ENCODE results near the gene FOXD1. TPM values are rescaled to one million over a fixed set of nuclear protein-coding genes. Genes with fewer than 3 reads are reported as not detected.
"Not testable (repeated sequence)": the region's sequence is repeated elsewhere in the genome, so short reads cannot be mapped to it uniquely, and the experiment has no call there.

The FOXD1 gene
- total RNA-seq, 1 donor from 2014 or later = 0.94 TPM

DNA sequence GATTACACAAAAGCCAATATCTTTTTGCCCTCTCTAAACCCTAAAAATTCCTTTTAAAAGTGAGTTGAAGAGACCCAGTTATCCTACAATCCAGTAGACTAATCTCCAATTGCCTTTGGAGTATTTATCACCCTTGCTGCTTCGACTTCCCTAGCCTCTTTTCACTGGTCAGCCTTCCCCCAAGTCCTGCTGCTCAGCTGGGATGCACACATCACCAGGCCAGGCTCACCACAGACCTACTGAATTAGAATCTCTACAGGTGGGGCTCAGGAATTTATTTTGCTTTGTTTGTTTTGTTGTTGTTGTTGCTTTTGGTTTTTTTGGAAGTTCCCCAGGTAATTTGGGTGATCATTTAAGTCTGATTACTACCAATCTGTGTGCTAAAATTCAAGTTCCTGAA, 11.6 kb upstream of the FOXD1 start:
- no peak for DNase-seq

DNA sequence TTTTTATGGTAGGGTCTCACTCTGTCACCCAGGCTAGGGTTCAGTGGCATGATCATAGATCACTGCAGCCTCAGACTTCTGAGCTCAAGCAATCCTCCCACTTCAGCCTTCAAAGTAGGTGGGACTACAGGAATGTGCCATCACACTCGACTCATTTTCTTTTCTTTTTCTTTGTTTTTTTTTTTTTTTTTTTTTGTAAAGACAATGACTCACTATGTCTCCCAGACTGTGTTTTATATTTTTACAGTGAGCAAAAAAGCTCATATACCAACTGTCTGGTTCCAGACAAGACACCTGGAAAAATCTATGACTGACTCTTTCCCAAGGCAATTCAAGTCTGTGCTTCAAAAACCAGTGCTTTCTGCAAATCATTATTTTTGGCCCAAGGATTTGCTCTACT, 10.8 kb upstream of the FOXD1 start:
- DNase-seq = no peak

DNA sequence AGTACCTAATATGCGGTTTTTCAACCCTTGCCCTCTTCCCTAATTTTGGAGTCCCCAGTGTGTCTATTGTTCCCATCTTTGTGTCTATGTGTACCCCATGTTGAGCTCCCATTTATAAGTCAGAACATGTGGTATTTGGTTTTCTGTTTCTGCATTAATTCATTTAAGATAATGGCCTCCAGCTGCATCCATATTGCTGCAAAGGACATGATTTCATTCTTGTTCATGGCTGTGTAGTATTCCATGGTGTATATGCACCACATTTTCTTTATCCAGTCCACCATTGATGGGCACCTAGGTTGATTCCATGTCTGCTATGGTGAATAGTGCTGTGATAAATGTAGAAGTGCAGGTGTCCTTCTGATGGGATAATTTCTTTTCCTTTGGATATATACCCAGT, 7.9 kb upstream of the FOXD1 start:
- DNase-seq = not testable (repeated sequence)

DNA sequence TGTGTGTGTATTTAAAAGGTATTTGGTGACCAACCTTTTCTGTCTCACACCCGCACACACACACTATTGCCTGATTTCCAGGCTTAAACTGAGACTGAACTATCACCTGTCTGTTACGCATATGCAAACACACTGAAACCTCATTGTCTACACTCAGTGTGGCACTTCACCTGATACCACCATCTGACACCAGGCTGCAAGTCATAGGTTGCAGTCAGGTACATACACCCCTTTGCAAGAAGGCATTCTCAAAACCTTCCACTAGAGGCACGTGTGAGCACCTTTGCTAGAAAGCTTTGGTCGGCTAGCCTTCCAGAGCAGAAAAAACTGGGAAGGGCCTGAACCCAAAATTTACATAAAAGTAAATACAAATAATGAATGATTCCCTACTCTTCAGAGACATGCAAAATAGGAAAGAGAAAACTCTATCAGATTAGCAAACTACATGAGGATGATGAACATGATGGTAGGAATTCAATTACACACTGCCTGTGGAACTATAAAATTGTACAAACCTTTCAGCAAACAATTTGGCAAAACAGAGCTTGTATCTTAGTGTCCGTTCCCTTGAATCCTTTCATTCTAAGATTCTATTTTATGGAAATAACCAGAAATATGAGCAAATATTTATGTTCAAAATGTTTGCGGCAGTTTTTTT, 5.9 kb upstream of the FOXD1 start:
- no peak for DNase-seq

DNA sequence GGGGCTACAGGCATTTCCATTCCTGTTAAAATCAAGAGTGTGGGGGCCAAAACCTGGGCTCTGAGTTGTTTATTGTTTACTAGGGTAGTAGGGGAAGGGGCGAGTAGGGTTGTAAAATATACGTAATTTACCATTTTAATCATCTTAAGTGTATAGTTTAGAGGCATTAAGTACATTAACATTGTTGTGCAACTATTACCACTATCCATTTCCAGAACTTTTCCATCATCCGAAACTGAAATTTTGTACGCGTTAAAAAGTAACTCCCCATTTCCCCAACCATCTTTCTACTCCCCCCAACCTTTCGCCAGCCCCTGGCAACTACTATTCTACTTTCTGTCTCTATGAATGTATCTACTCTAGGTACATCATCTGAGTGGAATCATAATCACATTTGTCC, 3.6 kb upstream of the FOXD1 start:
- DNase-seq = no peak

DNA sequence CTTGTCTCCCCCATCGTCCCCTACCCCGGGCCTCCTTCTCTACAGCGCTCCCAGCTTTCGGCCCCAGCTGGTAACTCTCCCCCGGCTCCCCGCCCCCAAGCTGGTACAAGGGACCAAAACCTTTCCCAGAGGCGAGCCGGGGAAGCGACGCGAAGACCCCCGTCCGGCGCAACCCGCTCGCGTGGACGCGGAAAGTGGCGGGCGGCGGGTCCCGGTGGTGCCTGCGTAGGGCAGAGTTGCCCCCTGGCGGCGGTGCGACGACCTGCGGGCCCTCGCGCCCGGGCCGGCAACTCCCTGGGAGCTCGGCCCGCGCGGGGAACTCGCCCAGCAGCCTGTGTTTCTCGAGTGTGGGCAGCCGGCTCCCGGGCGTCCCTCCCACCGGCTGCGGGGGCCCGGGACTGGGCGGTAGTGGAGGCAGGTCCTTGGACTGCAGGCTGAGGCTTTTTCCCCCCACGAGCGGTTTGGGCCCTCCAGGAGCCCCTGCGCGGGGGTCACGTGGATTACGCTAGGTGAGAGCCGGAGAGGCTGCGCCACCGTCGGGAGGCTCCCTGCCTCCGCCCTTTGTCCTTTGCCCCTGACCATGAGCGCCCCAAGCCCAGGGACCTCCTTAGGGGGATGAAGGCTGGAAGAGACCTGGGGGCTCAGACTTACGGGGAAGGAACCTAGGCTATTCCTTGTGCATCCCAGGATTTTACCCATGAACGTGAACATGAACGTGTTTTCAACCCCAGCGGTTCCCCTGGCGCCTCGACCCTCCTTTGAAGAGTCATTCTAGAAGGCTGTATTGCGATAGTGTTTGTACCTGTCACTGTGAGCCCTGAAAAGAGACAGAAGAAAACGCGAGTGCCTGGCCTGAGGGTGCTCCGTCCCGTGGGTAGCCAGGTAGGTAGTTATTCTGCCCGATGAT, 2.9 kb upstream of the FOXD1 start:
- DNase-seq = no peak

DNA sequence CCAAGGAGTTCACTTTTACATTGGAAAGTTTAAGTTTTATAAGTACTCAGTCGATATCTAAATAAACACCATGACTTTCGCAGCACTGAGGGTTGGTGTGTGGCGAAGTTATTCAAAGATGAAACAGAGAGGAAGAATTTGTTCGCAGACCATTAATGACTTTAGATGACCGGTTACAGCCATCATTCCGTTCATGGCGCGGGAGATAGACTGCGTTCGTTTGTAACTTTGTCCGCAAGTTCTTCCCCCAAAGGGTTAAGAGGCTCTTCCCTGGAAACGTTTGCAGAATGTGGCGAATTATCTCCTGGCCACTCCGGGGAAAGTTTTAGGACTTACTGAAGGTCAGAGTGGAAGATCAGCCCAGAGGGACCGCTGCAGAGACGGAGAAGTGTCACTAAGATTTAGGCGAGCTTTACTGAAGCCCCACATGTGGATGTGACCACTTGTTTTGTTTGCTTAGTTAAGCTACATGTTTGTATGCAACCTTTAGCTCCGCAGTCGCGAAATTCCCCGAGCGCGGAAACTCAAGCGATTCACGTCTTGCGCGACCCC, 2.2 kb upstream of the FOXD1 start:
- no peak for DNase-seq

DNA sequence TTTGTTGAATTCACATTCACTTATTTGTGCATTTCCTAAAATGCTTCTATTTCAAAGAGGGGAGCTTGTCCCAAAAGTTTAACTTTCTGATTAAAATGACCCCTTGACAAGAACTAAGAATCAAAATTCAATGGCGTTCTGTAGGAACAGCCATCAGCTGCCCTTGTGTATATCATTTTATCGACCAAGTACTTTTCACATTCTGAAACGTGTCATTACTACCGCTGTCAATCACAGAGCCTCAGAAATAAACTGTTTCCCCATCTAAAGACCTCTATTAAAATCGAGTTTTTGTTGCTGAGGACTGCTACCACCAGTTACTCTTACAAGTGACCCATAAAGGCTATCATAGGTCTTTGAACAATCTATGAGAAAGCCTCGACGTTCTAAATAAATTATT, 1.6 kb upstream of the FOXD1 start:
- DNase-seq = no peak

DNA sequence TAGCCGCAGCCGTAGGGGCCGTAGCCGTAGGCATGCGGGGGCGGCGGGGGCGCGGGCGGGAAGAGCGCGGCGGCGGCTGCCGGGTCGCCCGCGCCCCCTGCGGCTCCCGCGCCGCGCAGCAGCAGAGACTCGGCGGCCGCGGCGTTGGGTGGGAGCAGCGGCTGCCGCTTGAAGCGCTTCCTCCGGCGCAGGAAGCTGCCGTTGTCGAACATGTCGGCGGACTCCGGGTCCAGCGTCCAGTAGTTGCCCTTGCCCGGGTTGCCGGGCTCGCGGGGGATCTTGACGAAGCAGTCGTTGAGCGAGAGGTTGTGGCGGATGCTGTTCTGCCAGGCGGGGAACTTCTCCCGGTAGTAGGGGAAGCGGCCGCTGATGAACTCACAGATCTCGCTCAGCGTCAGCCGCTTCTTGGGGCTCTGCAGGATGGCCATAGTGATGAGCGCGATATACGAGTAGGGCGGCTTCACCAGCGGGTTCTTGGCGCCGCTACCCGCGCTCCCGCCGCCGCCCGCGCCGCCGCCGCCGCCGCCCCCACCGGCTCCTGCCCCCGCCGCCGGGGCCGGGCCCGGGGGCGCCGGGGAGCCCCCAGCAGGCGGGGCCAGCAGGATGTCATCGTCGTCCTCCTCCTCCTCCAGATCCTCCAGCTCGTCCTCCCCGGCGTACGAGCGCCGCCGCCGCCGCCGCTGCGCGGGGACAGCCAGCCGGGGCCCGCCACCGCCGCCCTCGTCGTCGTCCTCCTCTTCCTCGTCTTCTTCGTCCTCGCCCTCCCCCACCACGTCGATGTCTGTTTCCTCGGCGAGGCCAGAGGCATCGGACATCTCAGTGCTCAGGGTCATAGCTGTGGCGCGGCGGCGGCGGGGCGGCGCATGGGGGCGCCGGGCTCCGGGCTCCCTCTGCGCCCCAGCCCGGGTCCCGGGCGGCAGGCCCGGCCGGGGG, 781 bp downstream of the FOXD1 start:
- no peak for DNase-seq

DNA sequence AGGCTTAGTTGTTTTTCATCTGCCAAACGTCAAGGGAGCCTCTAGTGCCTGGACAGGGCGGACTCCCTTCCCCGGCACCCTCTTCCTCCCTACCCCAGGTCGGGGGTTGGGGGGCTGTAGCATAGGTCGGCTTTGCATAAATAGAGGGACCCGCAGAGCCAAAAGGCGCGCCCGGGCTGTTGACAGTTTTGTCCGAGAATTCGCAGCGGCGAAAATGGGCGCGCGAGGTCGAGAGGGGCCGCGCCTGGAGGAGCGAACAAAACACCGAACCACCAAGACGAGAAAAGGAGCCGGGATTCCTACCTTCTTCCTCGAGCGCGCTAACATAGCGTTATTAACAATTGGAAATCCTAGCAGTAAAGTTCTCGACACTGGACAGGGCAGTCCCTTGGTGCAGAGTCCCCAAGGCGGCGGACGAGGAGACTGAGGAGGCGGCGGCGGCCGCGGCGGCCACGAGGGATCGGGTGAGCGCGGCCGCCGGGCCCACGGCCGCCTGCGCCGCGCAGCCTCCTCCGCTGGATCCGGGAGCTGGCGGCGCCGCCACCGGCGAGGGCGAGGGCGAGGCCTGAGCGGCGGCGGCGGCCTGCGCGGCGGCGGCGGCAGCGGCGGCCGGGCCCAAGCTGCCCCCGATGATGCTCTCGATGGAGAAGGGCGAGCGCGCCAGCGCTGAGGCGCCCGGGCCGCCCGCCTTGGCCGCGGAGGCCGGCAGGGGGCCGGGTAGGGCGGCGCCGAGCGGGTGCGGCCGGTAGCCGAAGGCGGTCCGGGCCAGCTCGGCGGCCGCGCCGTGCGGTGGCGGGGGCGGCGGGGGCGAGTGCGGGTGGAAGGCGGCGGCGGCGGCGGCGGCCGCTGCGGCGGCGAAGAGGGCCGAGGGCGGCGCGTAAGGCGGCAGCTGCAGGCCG, 1.7 kb downstream of the FOXD1 start:
- DNase-seq = no peak

DNA sequence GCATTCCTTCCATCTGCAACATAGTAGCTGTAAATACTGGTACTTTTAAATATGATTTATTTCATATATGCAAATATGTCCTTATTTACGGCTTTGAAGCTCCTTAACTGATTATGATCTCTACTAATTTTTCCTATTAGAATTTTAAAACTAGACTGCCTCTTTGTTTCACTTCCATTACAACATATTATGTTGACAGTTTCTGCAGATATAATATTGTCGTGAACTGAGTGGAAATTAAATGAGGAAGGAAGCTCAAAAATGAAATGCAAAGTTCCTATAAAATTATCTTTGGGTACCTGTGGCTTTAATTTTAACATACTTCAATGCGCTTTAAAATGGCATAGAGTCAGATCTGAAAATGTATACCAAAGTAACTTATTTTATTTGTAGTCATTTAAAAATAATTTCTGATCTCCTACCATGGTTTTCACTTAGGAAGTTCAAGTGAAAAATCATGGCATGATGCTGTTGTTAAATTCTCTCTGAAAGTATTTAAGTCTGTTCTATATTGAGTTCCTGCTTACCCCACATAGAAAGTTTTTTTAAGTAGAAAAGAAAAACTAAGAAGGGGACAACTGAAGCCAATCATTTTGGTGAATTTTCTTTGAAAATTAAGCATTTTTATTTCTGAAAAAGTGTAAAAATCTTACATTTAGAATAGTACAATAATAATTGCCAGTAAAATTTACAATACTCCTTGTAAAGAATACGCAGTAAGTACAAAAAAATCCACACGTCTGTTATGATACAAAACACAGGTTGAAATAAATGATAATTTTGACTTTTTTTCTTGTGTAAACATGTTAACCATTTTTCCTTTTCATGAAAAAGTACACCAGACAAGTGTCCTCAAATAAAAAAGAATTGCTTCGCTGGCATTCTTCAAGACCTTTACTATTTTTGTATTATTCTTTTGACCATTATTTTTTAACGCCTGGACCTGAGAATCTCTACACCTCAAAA, 2.6 kb downstream of the FOXD1 start:
- DNase-seq = no peak

DNA sequence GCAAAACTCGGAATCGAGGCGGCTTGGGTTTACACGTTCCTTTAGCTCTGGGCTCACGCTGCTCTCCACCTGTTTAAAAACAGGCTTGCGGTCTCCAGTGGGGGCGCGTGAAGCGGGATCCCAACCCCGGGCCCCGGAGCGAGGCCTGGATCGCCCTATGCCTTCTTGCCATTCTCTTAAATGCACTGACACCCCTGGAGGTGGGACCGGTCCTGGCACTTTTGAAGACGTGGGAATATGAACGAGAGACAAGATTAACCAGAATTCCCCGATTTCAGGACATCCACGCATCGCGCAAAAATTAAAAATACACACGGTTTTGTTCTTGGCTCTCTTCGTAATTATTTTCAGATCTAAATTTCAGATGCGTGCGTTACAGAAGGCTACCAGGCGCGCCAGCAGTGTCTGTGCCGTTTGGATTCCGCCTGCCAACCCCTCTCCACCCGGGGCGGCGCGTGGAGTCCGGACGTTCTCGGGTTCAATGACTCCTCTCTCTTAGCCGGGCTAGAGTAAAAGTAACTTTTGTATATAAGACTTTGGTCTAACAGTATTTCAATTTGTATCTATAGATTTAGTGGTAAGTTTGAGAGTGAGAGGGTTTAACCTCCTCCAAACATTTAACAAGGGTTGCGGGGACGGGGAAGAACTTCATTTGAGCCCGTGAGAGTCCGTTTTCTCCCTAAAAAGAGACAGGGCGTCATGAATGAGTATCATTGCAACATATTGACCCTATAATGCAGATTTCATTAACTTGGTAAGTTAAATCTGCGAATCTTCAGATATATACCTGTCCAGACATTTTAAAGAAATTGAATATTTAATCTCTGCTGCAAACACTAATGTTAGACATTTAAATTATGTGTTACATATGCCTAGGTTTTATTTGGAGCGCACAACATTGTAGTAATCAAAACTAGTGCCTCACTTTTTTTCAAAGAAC, 3.8 kb downstream of the FOXD1 start:
- no peak for DNase-seq

DNA sequence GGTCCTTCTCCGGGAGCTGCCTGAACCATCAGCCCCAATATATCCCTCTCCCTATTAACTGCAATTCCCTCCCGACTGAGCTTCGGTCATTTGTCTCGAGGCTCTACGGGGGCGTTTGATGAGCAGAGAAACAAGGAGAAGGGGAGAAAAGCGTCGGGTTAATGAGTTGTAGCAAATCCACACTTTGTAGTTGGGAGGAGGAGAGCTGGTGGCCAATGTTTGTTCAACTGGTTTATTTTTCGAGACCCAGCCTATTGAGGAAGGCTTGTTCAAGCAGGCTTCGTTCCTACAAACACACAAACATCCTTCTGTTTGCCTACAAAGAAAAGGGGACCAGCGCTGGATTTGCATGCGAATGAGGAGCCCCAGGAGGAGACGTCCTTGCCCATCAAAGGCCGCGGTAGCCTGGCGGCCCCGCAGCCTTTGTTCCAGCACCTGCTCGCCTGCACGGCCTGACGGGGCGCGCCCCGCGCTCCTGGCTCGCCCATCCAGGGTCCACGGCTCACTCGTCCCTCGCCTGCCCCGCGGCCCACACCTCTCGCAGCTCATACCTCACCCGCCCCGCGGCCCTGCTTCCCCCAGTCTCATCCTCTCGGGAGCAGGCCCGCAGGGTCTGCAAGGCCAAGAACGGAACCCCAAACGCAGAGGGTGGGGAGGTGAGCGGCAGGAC, 4.6 kb downstream of the FOXD1 start:
- no peak for DNase-seq

DNA sequence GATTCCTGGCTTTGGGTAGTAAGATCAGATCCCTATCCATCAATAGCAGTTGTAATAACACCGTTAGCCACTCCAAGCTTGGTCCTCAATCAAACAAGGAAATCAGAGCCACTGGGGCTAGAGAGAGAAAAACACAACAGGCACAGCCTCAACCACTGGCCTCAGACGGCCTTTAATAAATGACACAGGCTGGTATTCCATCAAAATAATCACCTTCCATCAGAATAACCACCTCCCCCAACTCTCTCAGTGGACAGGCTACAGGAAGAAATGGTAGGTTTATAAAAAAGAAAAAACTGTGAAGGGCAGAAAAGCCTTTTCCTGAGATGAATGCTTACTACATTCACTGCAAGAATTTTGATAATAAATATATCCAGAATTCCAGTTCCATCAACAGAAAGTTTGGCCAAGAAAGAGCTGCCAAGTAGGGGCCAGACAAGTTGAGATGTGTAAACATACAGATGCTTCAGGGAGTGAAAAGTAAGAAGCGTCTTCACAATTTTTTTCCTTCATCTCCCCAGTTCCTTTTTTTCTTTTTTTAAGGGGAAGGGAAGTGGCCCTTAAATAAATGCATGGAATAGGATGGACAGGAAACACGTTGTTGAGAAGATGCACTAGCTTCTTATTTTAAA, 5.5 kb downstream of the FOXD1 start:
- DNase-seq = no peak

DNA sequence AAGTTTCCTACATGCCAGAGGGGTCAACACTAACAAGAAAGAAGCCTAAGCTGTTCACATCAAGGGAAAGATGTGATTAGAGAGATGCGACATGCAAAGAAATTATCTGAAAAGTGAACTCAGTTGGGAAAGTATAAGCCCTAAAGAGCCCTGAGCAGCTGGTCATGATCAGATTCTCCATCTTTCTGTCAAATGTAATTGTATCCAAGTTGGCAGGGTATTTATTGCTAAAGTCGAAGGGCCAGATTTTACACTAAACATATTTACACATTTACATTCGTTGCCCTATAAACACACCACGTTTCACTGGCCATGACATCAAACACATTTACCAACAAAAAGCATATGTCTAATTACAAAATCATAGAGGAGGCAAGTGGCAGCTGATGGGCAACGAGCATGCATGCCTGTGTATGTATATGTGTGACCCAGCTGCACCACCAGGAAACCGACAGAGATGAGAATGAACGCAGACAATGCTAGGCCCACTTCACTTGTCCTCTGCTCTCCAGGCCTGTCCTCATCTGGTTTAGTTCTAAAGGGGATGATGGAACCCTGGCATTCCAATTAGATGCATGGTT, 6.3 kb downstream of the FOXD1 start:
- DNase-seq = no peak

DNA sequence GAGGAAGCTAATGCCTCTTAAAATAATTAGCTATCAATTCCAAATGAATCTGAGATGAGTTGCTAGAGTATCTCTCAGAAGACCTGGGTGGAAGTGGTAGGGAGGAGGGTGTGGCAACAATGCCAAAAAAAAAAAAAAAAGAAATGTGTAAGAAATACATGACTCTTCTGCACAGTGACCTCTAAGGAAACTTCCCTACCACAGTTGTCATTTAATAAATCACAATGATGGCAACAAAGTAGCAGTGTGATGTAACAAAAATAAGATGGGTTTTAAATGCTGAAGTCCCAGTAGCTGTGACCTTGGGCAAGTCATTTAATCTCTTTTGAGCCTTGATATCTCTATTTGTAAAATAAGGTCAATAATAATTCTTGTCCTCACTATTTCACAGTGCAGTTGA, 7.2 kb downstream of the FOXD1 start:
- DNase-seq = no peak

DNA sequence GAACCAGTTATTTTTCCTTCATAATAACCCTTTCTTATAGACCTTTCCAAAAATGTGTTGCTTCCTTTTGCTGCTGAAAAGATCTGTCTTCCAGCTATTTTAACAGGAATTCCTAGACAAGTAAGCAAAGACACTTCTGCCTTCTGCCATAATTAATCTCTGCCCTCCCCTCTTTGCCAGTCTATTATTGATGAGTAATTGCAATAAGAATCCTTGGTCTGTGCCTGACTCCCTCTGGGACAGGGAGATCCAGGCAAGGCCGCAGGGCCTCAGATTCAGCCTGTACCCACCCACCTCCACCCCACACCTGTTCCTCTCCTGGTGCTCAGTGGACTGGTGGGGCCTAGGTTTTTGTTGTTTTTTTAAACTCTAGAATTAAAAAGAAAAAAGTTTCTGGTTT, 8.3 kb downstream of the FOXD1 start:
- DNase-seq = no peak

Data from occipital lobe (tissue), 2 donors.